HepG2 (cell line): ENCODE results near the gene TAF6. TPM values are rescaled to one million over a fixed set of nuclear protein-coding genes. Genes with fewer than 3 reads are reported as not detected.
A peak's percentile ranks its signal among the peaks of the same experiment; 100 is the strongest.

Source experiments
- ATF7-NPFF ChIP-seq: sonication (generic); formaldehyde crosslinking; IDR thresholded peaks from 2 replicates; pipeline ENCODE4 v1.8.1; 2023; ENCODE audit warnings: mild to moderate bottlenecking, low read depth, missing genetic modification reagents, moderate library complexity
- GABPA ChIP-seq, 2 experiments: IDR thresholded peaks; 2 replicates each; pipeline ENCODE4 v1.6.1; 2011 to 2016; ENCODE audit warnings: low read depth in 2 of 2, low read length in 1 of 2, missing biosample characterization in 1 of 2, missing genetic modification characterization in 1 of 2
- IRF2 ChIP-seq: IDR thresholded peaks from 2 replicates; pipeline ENCODE4 v1.6.1; 2018; ENCODE audit warnings: missing genetic modification reagents, missing compliant biosample characterization
- MIER2 ChIP-seq: IDR thresholded peaks from 2 replicates; pipeline ENCODE4 v1.6.1; 2016; ENCODE audit warnings: missing biosample characterization, missing genetic modification reagents
- MXI1 ChIP-seq: IDR thresholded peaks from 3 replicates; pipeline ENCODE4 v1.6.1; 2012; ENCODE audit warnings: low read depth, low read length, inconsistent platforms, borderline replicate concordance
- NRL ChIP-seq: sonication (generic); formaldehyde crosslinking; IDR thresholded peaks from 2 replicates; pipeline ENCODE4 v1.5.0; 2020; ENCODE audit warnings: missing genetic modification reagents, mild to moderate bottlenecking, moderate library complexity, borderline replicate concordance
- PAF1 ChIP-seq: IDR thresholded peaks from 2 replicates; pipeline ENCODE4 v1.6.1; 2016; ENCODE audit warnings: missing genetic modification reagents, missing compliant biosample characterization
- TBP ChIP-seq: sonication (generic); formaldehyde crosslinking; IDR thresholded peaks from 2 replicates; pipeline ENCODE4 v1.5.0; 2020; ENCODE audit warnings: missing genetic modification reagents
- UBTF ChIP-seq: sonication (generic); formaldehyde crosslinking; IDR thresholded peaks from 2 replicates; pipeline ENCODE4 v1.4.0; 2020; ENCODE audit warnings: mild to moderate bottlenecking, missing genetic modification reagents
- ZBTB3 ChIP-seq: sonication (generic); formaldehyde crosslinking; IDR thresholded peaks from 2 replicates; pipeline ENCODE4 v1.4.0; 2020; ENCODE audit warnings: low read depth, mild to moderate bottlenecking, moderate library complexity, missing genetic modification reagents, borderline replicate concordance
- ZNF205 ChIP-seq: IDR thresholded peaks from 2 replicates; pipeline ENCODE4 v1.6.1; 2018; ENCODE audit warnings: missing biosample characterization, missing genetic modification reagents
- ZNF383 ChIP-seq: sonication (generic); formaldehyde crosslinking; IDR thresholded peaks from 2 replicates; pipeline ENCODE4 v1.4.0; 2020; ENCODE audit warnings: missing genetic modification reagents, mild to moderate bottlenecking, borderline replicate concordance
- ZNF501 ChIP-seq: sonication (generic); formaldehyde crosslinking; IDR thresholded peaks from 2 replicates; pipeline ENCODE4 v1.5.1; 2020; ENCODE audit warnings: mild to moderate bottlenecking, moderate library complexity, missing genetic modification reagents
- ZNF607 ChIP-seq: sonication (generic); formaldehyde crosslinking; IDR thresholded peaks from 2 replicates; pipeline ENCODE4 v1.5.1; 2020; ENCODE audit warnings: missing genetic modification reagents, mild to moderate bottlenecking, borderline replicate concordance
- ZNF660 ChIP-seq: sonication (generic); formaldehyde crosslinking; IDR thresholded peaks from 2 replicates; pipeline ENCODE4 v1.5.1; 2020; ENCODE audit warnings: mild to moderate bottlenecking, low read depth, missing genetic modification reagents, borderline replicate concordance
- ZNF672 ChIP-seq: sonication (generic); formaldehyde crosslinking; IDR thresholded peaks from 2 replicates; pipeline ENCODE4 v1.8.1; 2022; ENCODE audit warnings: missing genetic modification reagents
- ZNF7 ChIP-seq: IDR thresholded peaks from 2 replicates; pipeline ENCODE4 v1.6.1; 2016; ENCODE audit warnings: missing biosample characterization, missing genetic modification reagents
- ZNF891 ChIP-seq: sonication (generic); formaldehyde crosslinking; IDR thresholded peaks from 2 replicates; pipeline ENCODE4 v1.5.0; 2020; ENCODE audit warnings: mild to moderate bottlenecking, missing genetic modification reagents
- polyA plus RNA-seq, 8 experiments: library from polyadenylated mRNA; depleted of rRNA in 3 of 8; stranded (reverse) in 7 of 8; unstranded in 1 of 8; fragments of >200 nt; fragmentation: Illumina TruSeq in 4 of 8; extraction: Trizol in 4 of 8; gene quantifications; 2 replicates each; pipeline versions ENCODE4 v1.2.1 to v1.2.3, GENCODE V29; 2011 to 2016; ENCODE audit warnings: low read depth in 4 of 8, missing spikeins in 1 of 8, mixed read lengths in 1 of 8; ENCODE audit not compliant: insufficient read depth in 1 of 8
- total RNA-seq, 5 experiments: library from RNA; depleted of rRNA; stranded (reverse); fragments of >200 nt; fragmentation: Illumina TruSeq; extraction: Trizol; gene quantifications; 2 replicates each; pipeline ENCODE4 v1.2.3, GENCODE V29; 2016; ENCODE audit warnings: low read depth in 1 of 5
- TF ChIP-seq, protein P1 (sequence below): conservative IDR thresholded peaks from 2 replicates; pipeline ENCODE4 v1.6.1; 2018; ENCODE audit warnings: missing genetic modification reagents
- TF ChIP-seq, protein P2 (sequence below): fragments of 450-650 bp; IDR thresholded peaks from 2 replicates; pipeline ENCODE4 v1.6.1; 2017
- TF ChIP-seq, protein P3 (sequence below): sonication (generic); formaldehyde crosslinking; IDR thresholded peaks from 2 replicates; pipeline ENCODE4; 2020; ENCODE audit warnings: missing genetic modification reagents, mild to moderate bottlenecking, borderline replicate concordance

Gene TAF6
- total and polyA plus RNA-seq, 2 of the 13 experiments (the other 11 are each of a cell fraction or from before 2014, with no cell fraction given) = 12.9 to 18.8 TPM

DNA sequence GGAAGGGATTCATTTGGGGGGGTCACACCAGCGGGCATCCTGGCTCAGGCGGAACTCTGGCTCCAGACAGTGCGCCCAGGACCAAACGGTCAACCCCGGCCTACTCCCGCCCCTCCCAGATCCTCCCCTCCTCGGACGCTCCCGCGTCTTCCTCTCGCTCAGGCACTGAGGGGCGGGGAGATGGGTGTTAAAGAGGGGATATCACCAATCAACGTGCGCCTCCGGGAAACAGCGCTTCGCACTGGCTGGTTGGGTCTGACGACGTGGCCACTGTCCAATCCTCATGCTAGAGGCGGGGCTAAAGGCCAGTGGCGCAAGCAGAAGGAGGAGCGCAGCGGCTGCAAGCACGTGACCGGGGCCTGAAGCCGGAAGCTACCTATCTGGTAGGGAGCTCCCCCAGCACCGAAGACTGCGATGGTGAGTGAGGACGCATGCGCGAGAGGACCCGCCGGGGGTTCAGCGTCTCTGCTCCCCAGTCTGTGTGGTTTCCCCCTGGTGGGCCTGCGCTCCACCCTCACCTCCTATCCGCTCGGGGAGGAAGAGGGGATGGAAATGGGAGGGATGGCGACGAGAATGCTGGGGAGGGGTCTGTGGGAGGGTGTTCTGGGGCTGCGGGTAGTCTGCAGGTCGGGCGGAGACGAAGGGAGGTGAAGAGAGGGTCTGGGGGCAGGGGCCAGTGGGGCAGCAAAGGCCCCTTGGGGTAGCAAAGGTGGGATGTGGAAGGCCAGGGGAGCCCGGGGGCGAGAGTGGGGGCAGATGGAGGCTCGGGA, 29.6 kb upstream of the TAF6 start, which contains the start of gene LAMTOR4 (continued):
- TF ChIP-seq ZNF501 (CRISPR knock-in tag) (peak; percentile 63), ZNF205 (CRISPR knock-in tag) (no peak), ATF7-NPFF (CRISPR knock-in tag) (no peak), NRL (CRISPR knock-in tag) (peak; percentile 48; the same call in 1 of the 2 replicates), UBTF (CRISPR knock-in tag) (peak; percentile 48), ZNF7 (CRISPR knock-in tag) (no peak), TBP (CRISPR knock-in tag) (no peak), ZNF891 (no peak), ZNF672 (no peak), ZNF383 (CRISPR knock-in tag) (no peak), MIER2 (CRISPR knock-in tag) (peak; percentile 40; the same call in 1 of the 2 replicates), ZNF607 (CRISPR knock-in tag) (peak; percentile 18; the same call in 1 of the 2 replicates), PAF1 (CRISPR knock-in tag) (no peak), GABPA (IDR thresholded peaks at IDR 0.05; ENCODE audit: low read depth, low read length) (peak; percentile 33; the same call in 1 of the 2 replicates), GABPA (CRISPR knock-in tag; IDR thresholded peaks at IDR 0.05; ENCODE audit: low read depth) (peak; percentile 84), ZNF660 (CRISPR knock-in tag) (no peak), ZBTB3 (CRISPR knock-in tag) (no peak), MXI1 (peak; percentile 87; the same call in 1 of the 3 replicates), IRF2 (no peak)
- TF ChIP-seq, protein P1, sequence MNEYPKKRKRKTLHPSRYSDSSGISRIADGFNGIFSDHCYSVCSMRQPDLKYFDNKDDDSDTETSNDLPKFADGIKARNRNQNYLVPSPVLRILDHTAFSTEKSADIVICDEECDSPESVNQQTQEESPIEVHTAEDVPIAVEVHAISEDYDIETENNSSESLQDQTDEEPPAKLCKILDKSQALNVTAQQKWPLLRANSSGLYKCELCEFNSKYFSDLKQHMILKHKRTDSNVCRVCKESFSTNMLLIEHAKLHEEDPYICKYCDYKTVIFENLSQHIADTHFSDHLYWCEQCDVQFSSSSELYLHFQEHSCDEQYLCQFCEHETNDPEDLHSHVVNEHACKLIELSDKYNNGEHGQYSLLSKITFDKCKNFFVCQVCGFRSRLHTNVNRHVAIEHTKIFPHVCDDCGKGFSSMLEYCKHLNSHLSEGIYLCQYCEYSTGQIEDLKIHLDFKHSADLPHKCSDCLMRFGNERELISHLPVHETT (CRISPR knock-in tag) = peak; percentile 52; the same call in 1 of the 2 replicates
- TF ChIP-seq, protein P2, sequence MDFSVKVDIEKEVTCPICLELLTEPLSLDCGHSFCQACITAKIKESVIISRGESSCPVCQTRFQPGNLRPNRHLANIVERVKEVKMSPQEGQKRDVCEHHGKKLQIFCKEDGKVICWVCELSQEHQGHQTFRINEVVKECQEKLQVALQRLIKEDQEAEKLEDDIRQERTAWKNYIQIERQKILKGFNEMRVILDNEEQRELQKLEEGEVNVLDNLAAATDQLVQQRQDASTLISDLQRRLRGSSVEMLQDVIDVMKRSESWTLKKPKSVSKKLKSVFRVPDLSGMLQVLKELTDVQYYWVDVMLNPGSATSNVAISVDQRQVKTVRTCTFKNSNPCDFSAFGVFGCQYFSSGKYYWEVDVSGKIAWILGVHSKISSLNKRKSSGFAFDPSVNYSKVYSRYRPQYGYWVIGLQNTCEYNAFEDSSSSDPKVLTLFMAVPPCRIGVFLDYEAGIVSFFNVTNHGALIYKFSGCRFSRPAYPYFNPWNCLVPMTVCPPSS = no peak
- TF ChIP-seq, protein P3, sequence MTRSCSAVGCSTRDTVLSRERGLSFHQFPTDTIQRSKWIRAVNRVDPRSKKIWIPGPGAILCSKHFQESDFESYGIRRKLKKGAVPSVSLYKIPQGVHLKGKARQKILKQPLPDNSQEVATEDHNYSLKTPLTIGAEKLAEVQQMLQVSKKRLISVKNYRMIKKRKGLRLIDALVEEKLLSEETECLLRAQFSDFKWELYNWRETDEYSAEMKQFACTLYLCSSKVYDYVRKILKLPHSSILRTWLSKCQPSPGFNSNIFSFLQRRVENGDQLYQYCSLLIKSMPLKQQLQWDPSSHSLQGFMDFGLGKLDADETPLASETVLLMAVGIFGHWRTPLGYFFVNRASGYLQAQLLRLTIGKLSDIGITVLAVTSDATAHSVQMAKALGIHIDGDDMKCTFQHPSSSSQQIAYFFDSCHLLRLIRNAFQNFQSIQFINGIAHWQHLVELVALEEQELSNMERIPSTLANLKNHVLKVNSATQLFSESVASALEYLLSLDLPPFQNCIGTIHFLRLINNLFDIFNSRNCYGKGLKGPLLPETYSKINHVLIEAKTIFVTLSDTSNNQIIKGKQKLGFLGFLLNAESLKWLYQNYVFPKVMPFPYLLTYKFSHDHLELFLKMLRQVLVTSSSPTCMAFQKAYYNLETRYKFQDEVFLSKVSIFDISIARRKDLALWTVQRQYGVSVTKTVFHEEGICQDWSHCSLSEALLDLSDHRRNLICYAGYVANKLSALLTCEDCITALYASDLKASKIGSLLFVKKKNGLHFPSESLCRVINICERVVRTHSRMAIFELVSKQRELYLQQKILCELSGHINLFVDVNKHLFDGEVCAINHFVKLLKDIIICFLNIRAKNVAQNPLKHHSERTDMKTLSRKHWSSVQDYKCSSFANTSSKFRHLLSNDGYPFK (CRISPR knock-in tag) = 0 out of 2 replicates have a peak, but pooled peaks have one; percentile 70
